ENCODE data around the gene SLC44A1.

SLC44A1 gene

DNA sequence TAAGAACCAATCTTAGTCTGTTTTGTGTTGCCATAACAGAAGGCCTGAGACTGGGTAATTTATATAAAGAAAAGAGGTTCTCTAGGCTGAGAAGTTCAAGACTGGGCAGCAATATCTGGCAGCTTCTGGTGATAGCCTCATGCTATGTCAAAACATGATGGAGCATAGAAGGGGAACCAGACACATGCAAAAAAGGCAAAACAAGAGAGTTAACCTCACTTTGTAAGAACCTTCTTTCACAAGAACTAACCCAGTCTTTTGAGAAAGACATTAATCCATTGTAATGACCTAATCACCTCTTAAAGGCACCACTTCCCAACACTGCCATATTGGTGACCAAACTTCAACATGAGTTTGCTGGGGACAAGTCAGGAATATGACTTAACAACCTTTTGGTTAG, 240.7 kb downstream of the SLC44A1 start:
- no peak overlapping the region for H3K27ac ChIP-seq
- no peak overlapping the region for H2AFZ ChIP-seq
- H3K4me1 ChIP-seq, result no peaks in the 10 kb centered on the region
- no peak overlapping the region for H3K4me3 ChIP-seq (ENCODE audit: low read depth, low read length)
- H3K9me3 ChIP-seq (ENCODE audit: control insufficient read depth, low read length), result no peaks in the 10 kb centered on the region
- H3K27me3 ChIP-seq (ENCODE audit: control insufficient read depth, insufficient read depth, low read length), result no peaks in the 10 kb centered on the region
- H3K9ac ChIP-seq, result no peak overlapping the region
- H3K79me2 ChIP-seq, result no peaks in the 10 kb centered on the region
- no peak overlapping the region for H3K4me2 ChIP-seq (ENCODE audit: low read length)
- TF ChIP-seq, protein P1, sequence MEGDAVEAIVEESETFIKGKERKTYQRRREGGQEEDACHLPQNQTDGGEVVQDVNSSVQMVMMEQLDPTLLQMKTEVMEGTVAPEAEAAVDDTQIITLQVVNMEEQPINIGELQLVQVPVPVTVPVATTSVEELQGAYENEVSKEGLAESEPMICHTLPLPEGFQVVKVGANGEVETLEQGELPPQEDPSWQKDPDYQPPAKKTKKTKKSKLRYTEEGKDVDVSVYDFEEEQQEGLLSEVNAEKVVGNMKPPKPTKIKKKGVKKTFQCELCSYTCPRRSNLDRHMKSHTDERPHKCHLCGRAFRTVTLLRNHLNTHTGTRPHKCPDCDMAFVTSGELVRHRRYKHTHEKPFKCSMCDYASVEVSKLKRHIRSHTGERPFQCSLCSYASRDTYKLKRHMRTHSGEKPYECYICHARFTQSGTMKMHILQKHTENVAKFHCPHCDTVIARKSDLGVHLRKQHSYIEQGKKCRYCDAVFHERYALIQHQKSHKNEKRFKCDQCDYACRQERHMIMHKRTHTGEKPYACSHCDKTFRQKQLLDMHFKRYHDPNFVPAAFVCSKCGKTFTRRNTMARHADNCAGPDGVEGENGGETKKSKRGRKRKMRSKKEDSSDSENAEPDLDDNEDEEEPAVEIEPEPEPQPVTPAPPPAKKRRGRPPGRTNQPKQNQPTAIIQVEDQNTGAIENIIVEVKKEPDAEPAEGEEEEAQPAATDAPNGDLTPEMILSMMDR (IDR thresholded peaks at IDR 0.05), result no peak
- no peaks in the 10 kb centered on the region for H3K36me3 ChIP-seq (ENCODE audit: control insufficient read depth, insufficient read depth, low read length)

Measured in parathyroid adenoma (tissue), 2 donors.